Measurements from ENCODE around the gene PEG3. TPM values are rescaled to one million over a fixed set of nuclear protein-coding genes. Genes with fewer than 3 reads are reported as not detected.

The PEG3 gene
- not detected in 2 replicates for total RNA-seq (ENCODE audit: low replicate concordance)

DNA sequence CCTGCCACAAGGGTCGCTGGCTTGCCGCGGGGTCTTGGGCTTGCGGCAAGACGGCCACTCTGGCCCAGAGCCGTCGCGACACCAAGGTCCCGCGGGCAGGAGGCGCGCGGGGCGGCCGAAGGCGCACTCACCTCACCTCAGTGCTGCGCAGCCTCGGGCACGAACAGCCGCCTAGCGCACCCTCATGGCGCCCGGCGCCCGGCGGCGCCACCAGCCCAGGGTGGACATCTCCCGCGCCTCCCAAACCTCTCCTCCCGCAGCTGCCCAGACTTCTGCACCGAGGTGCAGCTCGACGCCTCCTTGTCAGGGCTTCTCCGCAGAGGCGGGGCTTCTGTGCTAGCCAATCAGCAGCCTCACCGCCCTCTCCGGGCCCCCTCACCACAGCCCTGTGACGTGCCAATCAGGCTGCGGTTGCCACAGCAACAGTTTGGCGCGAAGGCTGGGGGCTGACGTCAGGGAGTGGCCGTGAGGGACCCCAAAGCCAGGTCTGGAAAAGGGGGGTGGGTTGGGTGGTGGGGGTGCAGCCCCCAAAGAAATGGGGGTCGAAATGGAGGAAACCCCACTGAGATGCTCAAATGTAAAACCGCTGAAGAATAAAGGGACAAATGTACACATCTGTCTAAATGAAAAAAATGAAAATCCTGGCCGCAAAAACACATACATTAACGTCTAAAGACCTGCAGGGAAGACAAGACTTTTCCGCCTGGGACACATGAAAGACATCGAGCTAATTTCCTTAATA, at the start of gene PEG3, which contains the start of gene ZIM2:
PEG3 (minus strand) TSS at position 276 of the 742 bp plus-strand sequence. CDS start 16,071 bp downstream, outside the sequence.
ZIM2 (minus strand) TSS at position 276 of the 742 bp plus-strand sequence. CDS start 16,449 bp downstream, outside the sequence.
- Mint-ChIP-seq H3K27ac (no peak within 1 kb of the TSS), H3K9me3 (peaks cover 50% of the 10 kb centered on the region), H3K27me3 (ENCODE audit: insufficient read depth, low read depth) (peaks cover 3% of the 10 kb centered on the region), H3K4me1 (no peaks in the 10 kb centered on the region), H3K36me3 (peaks cover 2% of the 10 kb centered on the region), H3K4me3 (no peak within 1 kb of the TSS)
- Histone ChIP-seq H3K9ac (no peak within 1 kb of the TSS), H3F3A (ENCODE audit: low read depth) (no peaks in the 10 kb centered on the region), H3K27ac (no peak within 1 kb of the TSS), H4K20me1 (ENCODE audit: low read depth) (no peaks in the 10 kb centered on the region), H2AFZ (replicated peaks) (no peak within 1 kb of the TSS), H3K27me3 (no peaks in the 10 kb centered on the region), H3K4me3 (no peak within 1 kb of the TSS), H3K79me2 (ENCODE audit: low read depth) (no peaks in the 10 kb centered on the region), H3K4me1 (no peaks in the 10 kb centered on the region), H3K4me2 (no peak within 1 kb of the TSS), H3K9me3 (ENCODE audit: low read depth) (peaks cover 25% of the 10 kb centered on the region), H3K36me3 (no peaks in the 10 kb centered on the region)
- no peak for TF ChIP-seq EZH2phosphoT487 (IDR thresholded peaks at IDR 0.05)
- TF ChIP-seq EZH2 (IDR thresholded peaks at IDR 0.05) = no peak
- no peak for TF ChIP-seq CTCF (IDR thresholded peaks at IDR 0.05)
- DNase-seq (ENCODE audit: low spot score) = no peak

DNA sequence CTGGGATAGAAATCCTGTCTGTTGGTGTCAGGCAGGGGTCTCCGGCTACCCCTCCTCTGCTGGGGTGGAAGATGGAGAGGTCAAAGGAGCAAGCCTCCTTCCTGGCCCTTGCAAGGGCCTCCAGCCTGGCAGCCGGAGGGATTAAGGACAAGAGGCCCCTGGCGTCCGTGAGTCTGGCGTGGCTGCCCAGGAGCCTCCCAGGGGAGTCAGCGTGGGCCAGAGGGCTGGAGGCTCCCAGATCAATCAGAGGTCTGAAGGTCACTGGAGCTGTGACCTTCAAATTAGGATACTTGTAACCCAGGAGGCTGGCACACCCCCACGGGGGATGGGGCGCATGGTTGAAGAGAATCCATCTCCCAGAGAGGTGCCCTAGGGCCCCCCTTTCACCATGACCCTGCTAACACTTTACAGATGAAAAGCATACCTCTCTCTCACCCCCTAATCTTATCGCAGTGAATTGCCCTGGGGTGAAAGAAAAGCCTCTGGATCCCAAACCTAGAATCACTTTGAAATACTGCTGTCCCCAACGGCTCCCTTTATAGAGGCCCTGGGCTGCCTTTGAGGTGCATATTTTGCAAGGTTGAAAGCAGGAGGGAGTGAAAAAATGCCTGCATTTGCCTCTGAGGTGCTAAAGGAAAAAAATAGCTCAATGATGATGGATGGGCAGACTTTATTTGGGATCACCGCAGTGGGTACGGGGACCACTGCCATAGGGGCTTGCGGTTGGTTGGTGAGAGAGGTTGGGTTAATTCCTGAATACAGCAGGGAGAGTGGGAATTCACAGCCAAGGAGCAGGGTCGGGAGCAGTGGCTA, 44.9 kb upstream of the PEG3 start:
- Histone ChIP-seq H4K20me1 (ENCODE audit: low read depth) (no peaks in the 10 kb centered on the region), H3F3A (ENCODE audit: low read depth) (no peaks in the 10 kb centered on the region), H3K79me2 (ENCODE audit: low read depth) (no peaks in the 10 kb centered on the region), H3K4me2 (no peak overlapping the region), H3K36me3 (no peaks in the 10 kb centered on the region), H3K4me3 (no peak overlapping the region), H3K9ac (no peak overlapping the region), H3K27ac (no peak overlapping the region), H3K9me3 (ENCODE audit: low read depth) (peaks cover 21% of the 10 kb centered on the region), H3K27me3 (no peaks in the 10 kb centered on the region), H2AFZ (replicated peaks) (no peak overlapping the region), H3K4me1 (no peaks in the 10 kb centered on the region)
- Mint-ChIP-seq H3K27ac (no peak overlapping the region), H3K4me1 (no peaks in the 10 kb centered on the region), H3K36me3 (no peaks in the 10 kb centered on the region), H3K27me3 (ENCODE audit: insufficient read depth, low read depth) (no peaks in the 10 kb centered on the region), H3K4me3 (no peak overlapping the region), H3K9me3 (peaks cover 69% of the 10 kb centered on the region)
- no peak for TF ChIP-seq CTCF (IDR thresholded peaks at IDR 0.05)
- TF ChIP-seq EZH2phosphoT487 (IDR thresholded peaks at IDR 0.05) = no peak
- TF ChIP-seq EZH2 (IDR thresholded peaks at IDR 0.05) = no peak
- DNase-seq (ENCODE audit: low spot score) = no peak

- TF ChIP-seq EZH2 (IDR thresholded peaks at IDR 0.05) = no peak
- TF ChIP-seq CTCF (IDR thresholded peaks at IDR 0.05) = no peak
- TF ChIP-seq EZH2phosphoT487 (IDR thresholded peaks at IDR 0.05) = no peak
- Mint-ChIP-seq H3K4me1 (no peaks in the 10 kb centered on the region), H3K36me3 (no peaks in the 10 kb centered on the region), H3K4me3 (no peak overlapping the region), H3K9me3 (peaks cover 69% of the 10 kb centered on the region), H3K27me3 (ENCODE audit: insufficient read depth, low read depth) (no peaks in the 10 kb centered on the region), H3K27ac (no peak overlapping the region)
- Histone ChIP-seq H2AFZ (replicated peaks) (no peak overlapping the region), H3K4me1 (no peaks in the 10 kb centered on the region), H3K27me3 (no peaks in the 10 kb centered on the region), H3K27ac (no peak overlapping the region), H3K36me3 (no peaks in the 10 kb centered on the region), H3K9me3 (ENCODE audit: low read depth) (peaks cover 19% of the 10 kb centered on the region), H3K79me2 (ENCODE audit: low read depth) (no peaks in the 10 kb centered on the region), H3K4me3 (no peak overlapping the region), H3K4me2 (no peak overlapping the region), H3F3A (ENCODE audit: low read depth) (no peaks in the 10 kb centered on the region), H4K20me1 (ENCODE audit: low read depth) (no peaks in the 10 kb centered on the region), H3K9ac (no peak overlapping the region)
- no peak for DNase-seq (ENCODE audit: low spot score)
Observed at GRCh38 chr19:56884441-56884840, 43.9 kb upstream of the PEG3 start.

Data from neural progenitor cell (in vitro differentiated cells).